Memory B cell (primary cell): Measurements from ENCODE around the gene BCKDHB.
"Not testable (repeated sequence)": the region's sequence is repeated elsewhere in the genome, so short reads cannot be mapped to it uniquely, and the experiment has no call there.

ENCODE experiments used
- ATAC-seq: fragments of 150-1000 bp; cut with Tn5 transposase; 2 replicates; pipeline ENCODE4 v1.10.0; 2021; ENCODE audit warnings: low read depth, mild to moderate bottlenecking, moderate library complexity
- DNase-seq, 2 donors: peaks; one replicate each; pipeline ENCODE4 v3.0.0; 2022; ENCODE audit warnings: low spot score in 2 of 2
- H3K27ac Mint-ChIP-seq: one replicate; pipeline ENCODE4 v1.8.0; 2022; ENCODE audit warnings: mild to moderate bottlenecking, moderate library complexity, mixed read lengths
- H3K27me3 Mint-ChIP-seq: one replicate; pipeline ENCODE4 v1.8.0; 2022; ENCODE audit warnings: mixed read lengths
- H3K36me3 Mint-ChIP-seq: one replicate; pipeline ENCODE4 v1.8.0; 2022; ENCODE audit warnings: mild to moderate bottlenecking, mixed read lengths
- H3K4me1 Mint-ChIP-seq: one replicate; pipeline ENCODE4 v1.8.0; 2022; ENCODE audit warnings: mixed read lengths
- H3K4me3 Mint-ChIP-seq: one replicate; pipeline ENCODE4 v1.8.0; 2022; ENCODE audit warnings: mild to moderate bottlenecking, moderate library complexity, mixed read lengths
- H3K9me3 Mint-ChIP-seq: one replicate; pipeline ENCODE4 v1.8.0; 2022; ENCODE audit warnings: mixed read lengths

Gene BCKDHB

DNA sequence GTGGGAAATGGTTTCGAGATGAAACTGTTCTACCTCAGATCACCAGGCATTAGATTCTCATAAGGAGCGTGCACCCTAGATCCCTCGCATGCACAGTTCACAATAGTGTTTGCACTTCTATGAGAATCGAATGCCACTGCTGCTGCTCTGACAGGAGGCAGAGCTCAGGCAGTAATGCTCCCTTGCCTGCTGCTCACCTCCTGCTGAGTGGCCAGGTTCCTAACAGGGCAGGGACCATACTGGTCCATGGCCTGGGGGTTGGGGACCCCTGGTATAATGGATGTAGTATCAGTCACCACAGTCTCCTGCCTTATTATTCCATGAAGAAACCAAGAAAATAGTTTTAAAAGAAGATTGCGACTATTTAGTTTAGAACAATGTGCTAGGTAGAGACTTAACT lies 127.5 kb downstream of the BCKDHB start:
- Mint-ChIP-seq H3K27me3 (no peaks in the 10 kb centered on the region), H3K4me3 (no peak overlapping the region), H3K36me3 (peaks cover 8% of the 10 kb centered on the region), H3K9me3 (no peaks in the 10 kb centered on the region), H3K27ac (no peak overlapping the region), H3K4me1 (no peaks in the 10 kb centered on the region)
- DNase-seq (no peak), ATAC-seq (no peak)

DNA sequence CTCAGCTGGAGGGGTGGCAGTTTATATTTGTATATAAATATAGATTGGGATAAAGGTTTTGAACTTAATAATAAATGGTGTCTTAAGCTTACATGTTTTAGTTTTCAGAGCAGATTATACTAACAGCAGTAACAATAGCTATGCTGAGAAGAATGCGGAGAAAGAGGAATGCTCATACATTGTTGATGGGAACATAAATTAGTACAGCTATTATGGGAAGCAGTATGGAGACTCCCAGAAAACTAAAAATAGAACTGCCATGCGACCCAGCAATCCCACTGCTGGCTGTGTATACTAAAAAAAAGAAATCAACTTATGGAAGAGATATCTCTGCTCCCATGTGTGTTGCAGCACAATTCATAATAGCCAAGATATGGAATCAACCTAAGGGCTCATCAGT lies 127.9 kb downstream of the BCKDHB start:
- DNase-seq (no peak), ATAC-seq (no peak)
- H3K4me1 Mint-ChIP-seq, result no peaks in the 10 kb centered on the region
- H3K27me3 Mint-ChIP-seq, result no peaks in the 10 kb centered on the region
- H3K36me3 Mint-ChIP-seq, result peaks cover 9% of the 10 kb centered on the region
- no peak overlapping the region for H3K4me3 Mint-ChIP-seq
- no peaks in the 10 kb centered on the region for H3K9me3 Mint-ChIP-seq
- H3K27ac Mint-ChIP-seq, result no peak overlapping the region

GRCh38 chr6:80234908-80235307 lies 128.4 kb downstream of the BCKDHB start:
- Mint-ChIP-seq H3K9me3 (no peaks in the 10 kb centered on the region), H3K4me3 (no peak overlapping the region), H3K4me1 (no peaks in the 10 kb centered on the region), H3K36me3 (peaks cover 12% of the 10 kb centered on the region), H3K27me3 (no peaks in the 10 kb centered on the region), H3K27ac (no peak overlapping the region)
- DNase-seq (no peak), ATAC-seq (no peak)

DNA sequence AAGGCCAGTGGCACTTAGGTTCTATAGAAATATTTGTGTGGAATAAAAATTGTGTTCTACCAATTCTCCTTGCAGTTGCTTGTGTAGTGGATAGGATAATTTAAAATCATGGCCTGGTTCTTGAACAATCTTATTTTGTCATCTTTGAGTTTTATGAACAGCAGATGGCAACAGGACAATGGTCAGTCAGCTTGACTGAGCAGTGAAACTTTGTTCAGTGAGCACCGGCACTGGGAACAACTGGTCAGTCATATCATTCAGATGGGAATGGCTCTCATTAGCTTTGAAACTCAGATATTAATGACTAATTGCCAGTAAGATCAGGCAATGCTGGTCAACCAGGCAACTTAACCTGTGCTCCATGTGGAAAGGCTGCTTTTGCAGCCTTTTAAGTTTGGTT lies 129.2 kb downstream of the BCKDHB start:
- H3K36me3 Mint-ChIP-seq, result peaks cover 16% of the 10 kb centered on the region
- H3K4me3 Mint-ChIP-seq, result no peak overlapping the region
- H3K9me3 Mint-ChIP-seq, result no peaks in the 10 kb centered on the region

GRCh38 chr6:80238754-80239153 lies 132.3 kb downstream of the BCKDHB start:
- ATAC-seq, H3K4me3 Mint-ChIP-seq, H3K27ac Mint-ChIP-seq, H3K27me3 Mint-ChIP-seq, DNase-seq, H3K9me3 Mint-ChIP-seq, H3K4me1 Mint-ChIP-seq: not testable (repeated sequence)
- H3K36me3 Mint-ChIP-seq, result peaks cover 22% of the 10 kb centered on the region

More for the DNA sequence above, 129.2 kb downstream of the BCKDHB start:
- Mint-ChIP-seq H3K27ac (no peak overlapping the region), H3K27me3 (no peaks in the 10 kb centered on the region), H3K4me1 (no peaks in the 10 kb centered on the region)
- ATAC-seq, result no peak
- no peak for DNase-seq

GRCh38 chr6:80245043-80245442 lies 138.6 kb downstream of the BCKDHB start:
- ATAC-seq, result no peak
- H3K4me3 Mint-ChIP-seq, result no peak overlapping the region
- H3K4me1 Mint-ChIP-seq, result no peaks in the 10 kb centered on the region
- no peaks in the 10 kb centered on the region for H3K27me3 Mint-ChIP-seq
- peaks cover 2% of the 10 kb centered on the region for H3K9me3 Mint-ChIP-seq
- peaks cover 14% of the 10 kb centered on the region for H3K36me3 Mint-ChIP-seq
- no peak for DNase-seq
- H3K27ac Mint-ChIP-seq, result no peak overlapping the region

GRCh38 chr6:80249897-80250296 lies 143.4 kb downstream of the BCKDHB start:
- ATAC-seq, result no peak
- H3K9me3 Mint-ChIP-seq, result no peaks in the 10 kb centered on the region
- DNase-seq, result no peak
- H3K4me1 Mint-ChIP-seq, result no peaks in the 10 kb centered on the region
- H3K36me3 Mint-ChIP-seq, result peaks cover 3% of the 10 kb centered on the region
- H3K4me3 Mint-ChIP-seq, result no peak overlapping the region
- H3K27me3 Mint-ChIP-seq, result no peaks in the 10 kb centered on the region
- H3K27ac Mint-ChIP-seq, result no peak overlapping the region

- no peaks in the 10 kb centered on the region for H3K4me1 Mint-ChIP-seq
- no peak for DNase-seq
- H3K27me3 Mint-ChIP-seq, result no peaks in the 10 kb centered on the region
- no peak overlapping the region for H3K27ac Mint-ChIP-seq
- H3K4me3 Mint-ChIP-seq, result no peak overlapping the region
- no peak for ATAC-seq
- H3K9me3 Mint-ChIP-seq, result no peaks in the 10 kb centered on the region
- peaks cover 3% of the 10 kb centered on the region for H3K36me3 Mint-ChIP-seq
Measured at GRCh38 chr6:80250391-80250997, 144.0 kb downstream of the BCKDHB start.

DNA sequence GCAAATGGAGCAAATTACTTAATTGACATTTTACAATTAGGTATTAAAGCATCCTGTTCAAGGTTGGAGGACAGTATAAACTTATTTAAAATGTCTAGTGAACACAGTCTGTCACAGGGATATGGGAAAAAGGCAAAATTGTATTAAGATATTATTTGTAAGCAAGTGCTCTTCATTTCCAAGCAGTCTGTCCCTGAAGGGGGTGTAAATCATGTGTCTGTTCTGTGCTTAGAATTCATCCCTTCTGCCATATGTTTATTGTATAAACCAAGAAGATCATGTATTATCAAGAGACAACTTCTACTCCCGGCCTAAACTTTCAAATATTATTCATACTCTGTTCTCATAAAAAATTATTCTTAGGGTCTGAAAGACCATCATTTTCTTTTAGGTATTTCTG lies 144.8 kb downstream of the BCKDHB start:
- Mint-ChIP-seq H3K4me3 (no peak overlapping the region), H3K27ac (no peak overlapping the region), H3K9me3 (no peaks in the 10 kb centered on the region), H3K36me3 (peaks cover 3% of the 10 kb centered on the region), H3K27me3 (no peaks in the 10 kb centered on the region), H3K4me1 (no peaks in the 10 kb centered on the region)
- ATAC-seq, result no peak
- no peak for DNase-seq

DNA sequence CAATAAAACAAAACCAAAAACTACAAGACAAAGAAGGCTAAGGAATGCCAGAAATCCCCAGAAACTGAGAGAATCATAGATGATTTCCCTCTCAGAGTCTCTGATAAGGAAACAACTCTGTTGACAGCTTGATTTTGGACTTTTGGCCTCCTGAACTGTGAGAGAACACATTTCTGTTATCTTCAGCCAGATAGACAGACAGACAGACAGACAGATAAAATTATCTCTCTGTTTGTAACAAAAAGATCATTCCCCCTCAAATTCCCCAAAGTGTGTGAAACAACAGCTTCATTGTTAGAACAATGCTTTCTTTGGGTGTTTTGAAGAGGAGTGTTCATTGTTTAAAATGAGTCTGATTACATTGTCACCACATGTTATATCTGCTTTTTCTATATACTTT lies 148.2 kb downstream of the BCKDHB start:
- Mint-ChIP-seq H3K27me3 (no peaks in the 10 kb centered on the region), H3K4me3 (no peak overlapping the region), H3K27ac (no peak overlapping the region), H3K9me3 (no peaks in the 10 kb centered on the region), H3K36me3 (peaks cover 3% of the 10 kb centered on the region), H3K4me1 (no peaks in the 10 kb centered on the region)
- DNase-seq (no peak), ATAC-seq (no peak)

DNA sequence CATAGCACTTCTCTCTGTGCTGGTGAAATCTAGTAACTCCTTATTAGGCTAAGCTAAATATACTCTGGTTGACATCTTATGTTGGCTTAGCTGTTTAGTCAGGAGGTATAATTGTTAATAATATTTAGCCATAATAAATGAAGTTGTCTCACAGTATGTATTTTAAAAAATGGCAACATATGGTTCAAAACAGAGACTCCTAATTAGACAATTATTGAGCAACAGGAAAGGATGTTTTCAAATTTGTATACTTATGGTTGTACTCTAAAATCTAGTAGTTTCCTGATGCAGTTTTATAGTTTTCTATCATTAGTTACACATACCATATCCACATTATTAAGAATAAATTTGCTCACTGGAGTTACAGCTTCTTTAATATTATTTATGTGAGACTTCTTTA lies 150.2 kb downstream of the BCKDHB start:
- no peaks in the 10 kb centered on the region for H3K9me3 Mint-ChIP-seq
- no peaks in the 10 kb centered on the region for H3K27me3 Mint-ChIP-seq
- no peak overlapping the region for H3K27ac Mint-ChIP-seq
- H3K4me1 Mint-ChIP-seq, result no peaks in the 10 kb centered on the region
- DNase-seq (no peak), ATAC-seq (no peak)
- no peak overlapping the region for H3K4me3 Mint-ChIP-seq
- no peaks in the 10 kb centered on the region for H3K36me3 Mint-ChIP-seq

DNA sequence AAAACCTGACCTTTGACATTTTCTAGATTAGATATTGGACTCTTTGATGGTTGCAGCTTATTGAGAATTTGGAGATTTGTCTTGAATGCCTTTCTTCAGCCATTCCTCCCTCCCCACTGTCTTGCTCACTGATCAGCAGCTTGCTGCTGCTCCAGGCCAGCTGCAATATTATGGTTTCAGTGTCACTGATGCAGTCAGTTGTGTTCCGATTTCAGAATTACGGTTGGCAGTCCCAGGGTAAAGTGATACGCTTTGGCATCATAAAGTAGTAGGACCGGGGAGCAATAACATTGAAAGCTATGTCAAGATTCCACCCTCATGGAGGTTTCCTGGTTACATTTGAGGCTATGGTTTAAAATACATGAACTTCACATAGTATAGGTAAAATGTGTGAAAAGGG lies 152.6 kb downstream of the BCKDHB start:
- Mint-ChIP-seq H3K36me3 (no peaks in the 10 kb centered on the region), H3K27ac (no peak overlapping the region), H3K4me1 (no peaks in the 10 kb centered on the region), H3K27me3 (no peaks in the 10 kb centered on the region), H3K9me3 (no peaks in the 10 kb centered on the region), H3K4me3 (no peak overlapping the region)
- no peak for ATAC-seq
- DNase-seq, result no peak

GRCh38 chr6:80263585-80263984 lies 157.1 kb downstream of the BCKDHB start:
- Mint-ChIP-seq H3K9me3 (no peaks in the 10 kb centered on the region), H3K27me3 (no peaks in the 10 kb centered on the region), H3K4me1 (no peaks in the 10 kb centered on the region), H3K4me3 (no peak overlapping the region), H3K36me3 (peaks cover 8% of the 10 kb centered on the region), H3K27ac (no peak overlapping the region)
- no peak for ATAC-seq
- no peak for DNase-seq

DNA sequence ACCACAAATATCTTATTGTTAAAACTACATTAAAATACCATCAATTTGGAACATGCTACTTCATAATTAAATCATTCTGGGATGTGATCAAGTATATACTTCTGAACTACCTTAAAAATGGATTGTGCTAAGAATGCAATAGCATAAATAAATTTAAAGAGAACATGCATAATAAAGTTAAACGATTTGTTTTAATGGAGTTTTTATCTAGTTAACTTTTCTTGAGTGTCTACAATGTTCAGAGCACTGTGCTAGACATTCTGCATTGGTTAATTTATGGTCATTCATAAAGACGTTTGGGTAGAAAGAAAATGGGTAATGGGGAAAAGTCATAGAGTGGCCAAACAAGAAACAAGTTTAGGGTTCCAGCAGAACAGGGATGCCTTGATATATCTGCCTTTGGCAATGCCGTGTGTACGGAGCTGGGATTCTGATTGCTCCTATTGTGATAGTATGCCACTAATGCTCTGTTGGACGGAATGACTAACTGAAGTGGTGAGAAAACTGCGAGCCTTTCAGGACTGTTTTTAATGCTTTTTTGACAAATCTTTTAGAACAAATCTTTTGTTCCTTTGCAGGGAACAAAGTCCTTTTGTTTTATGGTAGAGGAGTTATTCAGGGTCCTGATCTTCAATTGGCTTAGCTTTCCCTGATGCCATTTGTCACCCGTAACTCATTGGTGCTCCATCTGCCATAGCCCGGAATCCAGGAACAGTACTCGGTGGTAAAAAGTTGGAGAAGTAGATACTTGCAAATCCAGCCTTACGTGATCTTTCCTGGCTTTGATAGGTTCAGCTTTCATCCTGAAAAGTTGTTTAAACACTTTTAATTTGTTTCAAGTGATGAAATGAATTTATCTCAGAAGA lies 162.6 kb downstream of the BCKDHB start:
- Mint-ChIP-seq H3K9me3 (no peaks in the 10 kb centered on the region), H3K4me1 (no peaks in the 10 kb centered on the region), H3K4me3 (no peak overlapping the region), H3K36me3 (peaks cover 10% of the 10 kb centered on the region), H3K27ac (no peak overlapping the region), H3K27me3 (no peaks in the 10 kb centered on the region)
- DNase-seq, result no peak
- no peak for ATAC-seq

DNA sequence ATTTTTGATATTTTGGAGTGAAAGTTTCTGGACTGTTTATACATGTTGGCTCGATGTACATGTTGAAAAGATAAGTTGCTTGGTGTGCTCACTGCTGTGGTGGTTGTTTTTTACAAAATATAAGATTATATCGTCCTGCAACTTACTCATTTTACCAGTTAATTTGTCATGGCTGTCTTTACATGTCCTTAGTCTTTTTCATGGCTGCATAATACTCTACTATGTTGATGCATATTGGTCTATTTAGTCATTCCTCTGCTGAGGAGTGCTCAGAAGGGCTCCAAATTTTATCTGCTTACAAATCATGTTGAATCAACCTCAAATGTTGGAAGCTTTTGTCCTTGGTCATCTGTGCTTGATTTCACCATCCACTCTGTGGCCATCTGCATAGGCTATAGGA lies 164.6 kb downstream of the BCKDHB start:
- Mint-ChIP-seq H3K27ac (no peak overlapping the region), H3K36me3 (peaks cover 5% of the 10 kb centered on the region), H3K4me1 (no peaks in the 10 kb centered on the region), H3K27me3 (no peaks in the 10 kb centered on the region), H3K9me3 (no peaks in the 10 kb centered on the region), H3K4me3 (no peak overlapping the region)
- ATAC-seq, result no peak
- no peak for DNase-seq
